Eye (tissue), 1 donor: Measurements from ENCODE around the gene RCC2.
A peak's percentile ranks its signal among the peaks of the same experiment; 100 is the strongest.
"Not testable (repeated sequence)": the region's sequence is repeated elsewhere in the genome, so short reads cannot be mapped to it uniquely, and the experiment has no call there.

ENCODE experiments used
- DNase-seq: peaks from one replicate; pipeline ENCODE4 v3.0.0-alpha.2; 2015

Gene RCC2

GRCh38 chr1:17414022-17414421, 25.5 kb downstream of the RCC2 start:
- DNase-seq, result no peak

DNA sequence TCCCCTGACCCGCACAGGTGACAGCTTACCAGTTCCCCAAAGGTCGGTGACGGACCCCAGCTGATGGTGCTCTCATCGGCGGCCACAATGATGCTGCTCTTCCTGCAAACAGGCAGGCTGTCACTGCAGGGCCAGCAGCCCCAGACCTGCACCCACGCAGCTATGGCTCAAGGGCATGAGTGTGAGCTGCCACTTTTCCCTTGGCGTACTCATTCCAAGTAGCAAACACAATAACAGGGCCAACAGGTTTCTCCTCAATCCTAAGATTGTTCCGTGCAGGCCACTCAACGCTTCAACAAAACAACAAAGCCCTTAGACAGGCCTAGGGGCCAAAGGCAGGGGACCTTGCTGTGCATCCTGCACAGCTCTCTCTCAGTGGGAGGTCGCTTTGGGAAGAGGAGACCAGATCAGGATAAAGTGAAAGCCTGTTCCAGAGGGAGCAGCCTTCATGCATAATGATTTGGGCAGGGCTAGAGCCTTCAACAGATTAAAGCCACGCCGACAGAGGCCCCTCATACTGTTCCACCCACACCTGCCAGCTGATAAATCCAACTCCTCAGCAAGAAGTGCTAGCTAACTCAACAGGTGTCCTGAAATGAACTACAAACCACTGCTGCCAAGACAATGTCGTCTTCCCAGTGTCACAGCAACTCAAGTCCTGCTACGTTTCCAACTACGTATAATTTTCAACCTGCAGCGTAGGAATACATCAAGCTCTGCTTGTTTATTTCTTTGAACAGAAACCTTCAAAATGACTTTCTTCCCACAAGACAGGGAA, 27.2 kb downstream of the RCC2 start:
- no peak for DNase-seq

GRCh38 chr1:17409391-17409811, 30.1 kb downstream of the RCC2 start:
- no peak for DNase-seq

- DNase-seq, result not testable (repeated sequence)
These were observed 31.5 kb downstream of the RCC2 start for GRCh38 chr1:17407786-17408514.

DNA sequence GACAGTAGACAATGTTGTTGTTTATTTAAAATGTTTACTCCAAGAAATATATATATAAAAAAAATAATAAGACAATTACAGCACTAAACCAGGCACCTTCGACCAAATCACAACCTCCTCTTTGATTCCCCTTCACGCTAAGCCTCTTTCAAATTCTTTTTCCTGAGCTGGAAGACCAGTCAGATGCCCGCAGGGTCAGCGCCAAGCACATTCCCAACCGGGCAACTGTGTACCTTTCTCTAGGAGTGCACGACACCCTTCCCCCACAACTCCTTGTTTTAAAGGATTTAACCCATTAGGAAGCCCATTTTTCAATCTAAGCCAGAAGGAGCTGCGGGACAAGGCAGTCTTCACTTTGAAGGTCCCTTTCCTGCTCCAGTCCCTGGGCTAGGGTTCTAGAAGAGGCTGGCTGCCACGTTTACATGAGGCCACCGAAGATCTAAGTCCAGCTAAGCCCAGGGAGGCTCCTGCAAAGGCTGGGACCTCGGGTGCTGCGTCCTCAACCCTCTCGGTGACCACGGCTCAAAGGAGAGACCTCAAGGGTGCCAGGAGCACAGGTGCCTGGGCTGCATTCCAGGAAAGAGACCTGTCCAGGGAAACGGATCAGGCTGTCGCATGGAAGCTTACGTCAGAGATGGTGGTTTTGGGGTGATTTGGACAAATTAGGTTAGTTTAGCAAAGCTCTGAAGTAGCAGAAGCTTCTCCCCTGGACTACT, 32.6 kb downstream of the RCC2 start:
- not testable (repeated sequence) for DNase-seq

DNA sequence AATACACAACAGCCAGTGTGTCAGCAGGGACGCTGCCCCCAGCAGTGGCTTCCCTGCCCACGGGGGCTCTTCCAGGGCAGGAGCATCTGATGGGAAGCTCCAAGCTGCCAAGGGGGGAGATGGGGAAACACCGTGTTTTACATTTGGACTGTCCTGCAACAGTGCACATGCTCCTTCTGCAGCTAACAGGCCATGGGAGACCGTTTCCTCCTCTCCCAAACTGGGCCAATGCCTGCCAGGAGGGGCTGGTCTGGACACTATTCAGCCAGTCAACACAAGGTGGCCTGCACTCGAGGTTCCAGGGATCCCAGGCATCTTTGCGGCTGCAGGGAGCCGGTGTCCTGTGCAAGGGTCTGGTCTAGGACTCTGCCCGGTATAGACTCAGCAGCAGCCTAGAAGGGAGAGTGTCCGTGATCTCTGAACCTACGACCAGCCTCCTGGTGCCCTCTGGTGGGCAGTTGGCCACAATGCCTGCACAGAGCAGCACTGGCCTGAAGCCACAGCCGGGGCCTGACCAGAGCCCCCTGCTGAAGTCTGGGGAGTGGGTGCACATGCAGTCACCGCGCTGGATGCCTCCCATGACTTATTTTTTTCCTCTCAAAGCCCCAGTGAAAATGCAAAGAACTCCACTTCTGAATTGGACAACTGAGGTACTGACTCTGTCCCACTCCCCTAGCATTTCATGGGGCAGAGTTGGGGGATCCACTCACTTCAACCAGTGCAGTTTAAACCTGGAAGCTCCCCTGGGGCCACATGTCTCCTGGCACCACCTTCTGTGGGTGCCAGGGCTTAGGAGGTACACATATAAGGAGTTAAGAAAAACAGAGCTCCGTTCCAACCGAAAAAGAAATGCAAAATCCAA, 33.3 kb downstream of the RCC2 start:
- peak; percentile 86 for DNase-seq

DNA sequence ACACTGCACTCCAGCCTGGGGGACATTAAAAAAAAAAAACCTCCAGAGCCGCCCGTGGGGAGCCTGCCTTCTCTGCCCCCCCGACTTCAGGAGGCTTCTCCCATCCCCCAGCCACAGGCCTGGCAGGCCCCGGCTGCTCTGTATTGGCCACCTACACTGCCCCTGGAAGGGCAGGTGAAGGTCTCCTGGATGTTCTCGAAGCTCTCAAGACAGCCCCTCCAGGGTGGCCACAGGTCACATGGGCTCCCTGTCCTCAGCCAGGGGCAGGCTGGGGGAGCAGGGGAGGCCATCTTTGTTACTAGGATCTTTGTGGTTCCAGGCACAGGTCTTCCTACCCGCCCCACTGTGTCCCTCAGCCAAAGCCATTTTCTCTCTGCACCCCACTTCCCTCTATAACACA, 34.7 kb downstream of the RCC2 start:
- DNase-seq, result no peak

- no peak for DNase-seq
These were observed 35.3 kb downstream of the RCC2 start for GRCh38 chr1:17404034-17404684.

DNA sequence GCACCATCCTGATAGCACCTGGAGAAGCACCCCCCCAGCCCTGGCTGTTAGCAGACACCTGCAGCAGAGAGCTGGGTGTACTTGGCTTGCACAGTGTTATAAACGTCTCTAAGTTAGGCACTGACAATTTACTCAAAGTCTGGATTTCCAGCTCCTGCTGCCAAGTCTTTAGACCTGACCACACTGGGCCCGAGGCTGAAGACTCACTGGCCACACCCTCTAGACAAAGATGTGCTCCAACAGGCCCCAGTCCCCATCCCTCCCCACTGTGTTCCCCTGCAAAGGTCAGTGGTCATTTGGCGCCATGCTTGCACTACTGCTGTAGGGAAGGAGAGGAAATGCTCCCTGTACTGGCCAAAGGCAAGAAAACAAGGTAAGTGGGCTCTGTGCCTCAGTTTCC, 36.4 kb downstream of the RCC2 start:
- no peak for DNase-seq

DNA sequence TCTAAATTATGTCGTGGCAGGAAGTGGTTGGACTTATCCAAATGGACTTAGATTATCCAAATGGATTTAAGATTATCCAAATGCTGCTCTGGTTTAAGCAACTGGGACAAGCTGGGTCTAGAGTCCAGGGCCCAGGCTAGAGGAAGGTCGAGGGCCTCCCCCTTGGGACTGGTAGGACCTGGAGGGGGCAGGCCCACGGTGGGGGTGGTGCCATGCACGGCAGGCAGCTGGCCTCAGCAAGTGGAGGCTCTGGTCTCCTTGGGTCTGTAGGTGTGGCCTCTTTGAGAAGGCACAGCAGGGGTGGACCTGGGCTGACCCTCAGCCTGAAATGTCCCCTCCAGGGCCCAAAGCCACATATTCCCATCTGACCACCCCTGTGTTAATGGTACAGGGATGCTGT, 37.6 kb downstream of the RCC2 start:
- no peak for DNase-seq

GRCh38 chr1:17400725-17401341, 38.6 kb downstream of the RCC2 start:
- DNase-seq, result no peak

GRCh38 chr1:17397910-17398695, 41.4 kb downstream of the RCC2 start:
- no peak for DNase-seq

- no peak for DNase-seq
These were observed 46.2 kb downstream of the RCC2 start for GRCh38 chr1:17393230-17393629.

- DNase-seq, result no peak
These were observed 47.2 kb downstream of the RCC2 start for GRCh38 chr1:17392199-17392740.

- no peak for DNase-seq
These were observed 58.3 kb downstream of the RCC2 start for GRCh38 chr1:17381161-17381560.

DNA sequence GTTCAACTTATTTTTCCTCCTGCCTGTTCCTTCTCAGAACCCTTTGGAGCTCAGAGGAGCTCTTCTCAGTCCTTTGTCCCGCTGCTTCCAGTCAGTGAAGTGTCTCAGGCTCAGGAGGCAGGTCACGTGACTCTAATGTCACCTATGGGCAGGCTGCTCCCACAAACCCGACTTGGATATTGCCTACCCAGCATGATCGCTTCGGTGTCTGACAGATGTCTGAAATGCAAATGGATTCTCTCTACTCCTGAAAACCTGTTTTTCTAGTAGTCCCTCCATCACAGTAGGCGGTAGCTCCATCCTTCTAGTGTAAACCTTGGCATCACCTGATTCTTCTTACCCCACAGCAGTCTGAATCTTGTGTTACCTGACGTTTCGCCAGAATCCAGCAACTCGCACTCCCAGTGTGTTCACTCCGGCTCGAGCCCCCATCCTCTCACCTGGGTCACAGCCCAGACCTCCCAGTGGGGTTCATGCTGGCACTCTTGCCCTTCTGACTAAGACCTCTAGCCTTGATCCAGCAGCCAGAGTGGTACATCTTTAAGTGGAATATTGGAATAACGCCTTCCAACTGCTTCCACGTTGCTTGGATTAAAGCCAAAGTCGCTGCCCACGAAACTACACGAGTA, 62.0 kb downstream of the RCC2 start:
- peak; percentile 12 for DNase-seq

- DNase-seq, result no peak
These were observed 63.8 kb downstream of the RCC2 start for GRCh38 chr1:17375651-17376050.

- DNase-seq, result no peak
These were observed 66.5 kb downstream of the RCC2 start for GRCh38 chr1:17372955-17373354.

GRCh38 chr1:17371896-17372295, 67.6 kb downstream of the RCC2 start, which contains the start of gene PADI6:
PADI6 (plus strand) TSS chr1:17372196; CDS start chr1:17372246, 50 bp downstream.
- DNase-seq, result no peak

GRCh38 chr1:17370618-17371017, 68.9 kb downstream of the RCC2 start:
- DNase-seq, result no peak
